ENCODE data around the gene IDH3G. TPM values are rescaled to one million over a fixed set of nuclear protein-coding genes. Genes with fewer than 3 reads are reported as not detected.

Gene IDH3G
- total RNA-seq, 1 donor from 2014 or later: 51.5 TPM

DNA sequence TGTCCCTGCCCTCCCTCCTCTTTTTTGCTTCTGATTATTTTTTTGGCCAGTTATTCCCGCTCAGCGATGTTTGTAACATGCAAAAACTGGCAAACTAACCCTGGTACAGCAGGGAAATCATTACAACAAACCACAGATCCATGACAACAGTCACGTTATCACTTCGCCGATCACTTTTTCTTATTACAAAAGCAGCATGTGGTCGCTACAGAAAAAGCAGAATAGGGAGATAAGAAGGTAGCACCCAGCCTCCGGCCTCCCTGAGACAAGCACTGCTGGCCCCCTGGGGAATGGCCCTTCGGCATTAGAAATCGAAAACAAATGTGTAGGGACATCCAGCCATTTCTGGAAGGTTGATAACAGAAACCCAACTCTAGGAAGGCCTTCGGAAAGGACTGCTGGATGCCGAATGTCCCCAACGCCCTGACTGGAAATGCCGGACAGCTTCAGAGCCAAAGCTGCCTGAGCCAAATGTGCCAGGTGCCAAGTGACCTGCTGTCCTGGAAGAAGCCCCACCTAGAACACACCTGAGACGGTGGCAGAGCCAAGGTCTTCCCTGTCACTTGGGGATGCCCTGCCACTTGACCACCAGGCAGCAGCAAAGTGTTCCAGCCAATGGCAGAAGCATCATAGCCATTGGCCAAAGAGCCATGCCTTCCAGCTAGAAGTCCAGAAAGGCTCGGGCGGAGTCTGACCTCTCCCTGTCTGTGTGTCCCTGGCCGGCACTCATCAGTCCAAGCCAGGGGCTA lies 2.9 kb downstream of the IDH3G start:
- DNase-seq (ENCODE audit: low spot score): no peak

DNA sequence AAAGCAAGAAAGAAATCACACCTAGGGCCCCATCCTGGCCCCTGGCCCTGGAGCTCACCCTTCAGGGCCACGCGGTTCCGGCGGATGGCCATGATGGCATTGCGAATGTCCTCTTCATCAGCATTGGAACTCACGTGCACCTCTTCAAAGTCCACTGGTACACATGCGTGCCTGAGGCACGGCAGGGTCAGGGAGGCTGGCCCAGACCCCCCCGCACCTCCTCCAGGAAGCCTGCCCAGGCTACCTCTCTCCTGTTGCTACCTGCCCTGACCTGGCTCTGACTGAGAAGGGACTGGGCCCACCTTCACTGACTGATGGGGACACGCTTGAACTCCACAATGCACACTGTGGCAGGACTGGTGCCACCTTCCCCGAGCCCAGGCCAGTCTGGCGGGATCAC lies 4.5 kb downstream of the IDH3G start:
- no peak for DNase-seq (ENCODE audit: low spot score)

DNA sequence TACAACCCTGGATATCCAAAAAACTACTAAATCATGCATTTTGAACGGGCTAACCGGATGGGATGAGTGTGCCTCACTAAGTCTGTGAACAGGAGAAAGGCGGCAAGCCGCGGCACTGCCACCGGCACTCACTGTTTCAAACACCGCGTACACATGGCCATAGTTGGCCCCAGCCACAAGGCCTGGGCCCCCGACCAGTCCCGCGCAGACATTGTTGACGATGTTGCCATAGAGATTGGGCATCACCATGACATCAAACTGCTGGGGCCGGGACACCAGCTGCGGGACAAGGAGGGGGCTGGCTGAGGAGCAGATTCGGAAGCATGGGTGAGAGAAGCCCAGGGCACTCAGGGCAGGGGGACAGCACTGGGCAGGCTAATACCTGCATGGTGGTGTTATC lies 7.5 kb downstream of the IDH3G start:
- DNase-seq (ENCODE audit: low spot score): no peak

DNA sequence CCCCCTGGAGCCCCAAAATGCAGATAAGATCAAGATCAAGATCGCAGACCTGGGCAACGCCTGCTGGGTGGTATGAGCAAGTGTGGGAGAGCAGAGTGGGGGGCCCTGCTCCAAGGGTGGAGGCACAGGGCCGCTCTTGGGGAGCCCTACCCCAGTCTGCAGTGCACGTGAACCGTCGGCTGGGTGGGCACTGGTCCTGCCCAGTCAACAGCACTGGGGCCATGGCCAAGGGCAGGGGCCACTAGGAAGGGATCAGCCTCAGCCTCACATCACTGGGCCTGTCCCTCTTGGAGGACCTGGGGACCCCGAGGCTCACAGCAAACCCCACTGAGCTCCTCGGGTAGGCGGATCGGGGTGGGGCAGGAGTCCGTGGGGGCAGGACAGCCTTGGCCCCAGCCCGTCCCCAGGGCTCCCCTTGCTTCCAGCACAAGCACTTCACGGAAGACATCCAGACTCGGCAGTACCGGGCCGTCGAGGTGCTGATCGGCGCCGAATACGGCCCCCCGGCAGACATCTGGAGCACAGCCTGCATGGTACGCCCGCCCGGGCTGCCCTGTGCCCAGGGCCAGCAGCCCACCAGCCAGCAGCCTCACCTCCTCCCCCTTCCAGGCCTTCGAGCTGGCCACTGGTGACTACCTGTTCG lies 9.7 kb downstream of the IDH3G start:
- DNase-seq (ENCODE audit: low spot score): no peak

DNA sequence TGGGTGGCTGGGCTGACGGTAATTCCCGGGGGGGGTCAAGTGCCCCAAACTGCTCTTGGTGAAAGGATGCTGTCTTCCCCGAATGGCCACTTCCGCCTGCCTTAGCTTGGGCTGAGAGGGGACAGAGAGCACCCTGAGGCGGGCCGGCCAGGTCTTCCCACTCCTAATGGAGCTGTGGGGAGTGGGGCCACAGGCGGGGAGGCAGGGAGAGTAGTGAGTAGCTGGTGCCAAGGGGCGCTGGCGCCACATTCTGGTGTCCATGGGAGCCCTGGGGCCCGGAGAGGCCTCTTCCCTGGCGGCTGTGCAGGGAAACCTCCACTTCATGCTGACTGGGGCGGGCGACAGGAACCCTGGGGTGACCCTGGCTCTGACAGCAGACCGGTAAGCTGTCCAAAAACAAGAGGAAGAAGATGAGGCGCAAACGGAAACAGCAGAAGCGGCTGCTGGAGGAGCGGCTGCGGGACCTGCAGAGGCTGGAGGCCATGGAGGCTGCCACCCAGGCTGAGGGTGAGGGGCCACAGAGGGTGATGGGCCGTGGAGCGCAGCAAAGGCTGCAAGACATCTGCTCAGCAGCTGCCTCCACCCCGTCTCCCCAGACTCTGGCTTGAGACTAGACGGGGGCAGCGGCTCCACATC lies 10.7 kb downstream of the IDH3G start:
- DNase-seq (ENCODE audit: low spot score): no peak

DNA sequence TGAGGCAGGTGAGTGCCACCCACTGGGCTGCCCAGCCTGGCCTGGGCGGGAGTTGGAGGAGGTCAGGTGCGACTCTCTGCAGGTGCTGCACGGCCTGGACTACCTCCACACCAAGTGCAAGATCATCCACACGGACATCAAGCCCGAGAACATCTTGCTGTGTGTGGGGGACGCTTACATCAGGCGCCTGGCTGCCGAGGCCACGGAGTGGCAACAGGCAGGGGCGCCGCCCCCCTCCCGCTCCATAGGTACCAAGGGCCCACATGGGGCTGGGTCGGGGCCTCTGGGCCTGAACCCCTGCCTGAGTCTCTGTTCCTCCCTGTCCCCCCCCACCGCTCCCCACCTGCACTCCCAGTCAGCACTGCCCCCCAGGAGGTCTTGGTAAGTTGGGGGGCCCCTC lies 11.3 kb downstream of the IDH3G start:
- DNase-seq (ENCODE audit: low spot score): no peak

DNA sequence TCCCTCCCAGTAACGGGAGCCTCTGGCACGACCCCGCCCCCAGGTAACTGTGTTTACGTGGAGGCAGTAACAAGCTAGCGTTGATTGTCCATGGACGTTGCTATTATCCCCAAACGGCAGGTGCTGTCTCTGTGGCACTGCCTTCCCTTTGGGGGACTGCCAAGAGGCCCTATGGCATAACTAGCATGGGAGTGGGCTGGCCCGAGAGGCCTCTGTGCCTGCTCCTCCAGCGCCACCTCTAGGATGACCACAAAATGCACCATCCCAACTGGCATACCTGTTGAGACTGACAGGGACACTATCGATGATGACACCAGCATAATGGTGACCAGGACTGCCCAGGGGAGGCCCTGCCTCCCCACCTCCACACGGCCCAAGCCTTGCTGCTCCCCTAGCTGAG lies 11.9 kb downstream of the IDH3G start:
- DNase-seq (ENCODE audit: low spot score): no peak

DNA sequence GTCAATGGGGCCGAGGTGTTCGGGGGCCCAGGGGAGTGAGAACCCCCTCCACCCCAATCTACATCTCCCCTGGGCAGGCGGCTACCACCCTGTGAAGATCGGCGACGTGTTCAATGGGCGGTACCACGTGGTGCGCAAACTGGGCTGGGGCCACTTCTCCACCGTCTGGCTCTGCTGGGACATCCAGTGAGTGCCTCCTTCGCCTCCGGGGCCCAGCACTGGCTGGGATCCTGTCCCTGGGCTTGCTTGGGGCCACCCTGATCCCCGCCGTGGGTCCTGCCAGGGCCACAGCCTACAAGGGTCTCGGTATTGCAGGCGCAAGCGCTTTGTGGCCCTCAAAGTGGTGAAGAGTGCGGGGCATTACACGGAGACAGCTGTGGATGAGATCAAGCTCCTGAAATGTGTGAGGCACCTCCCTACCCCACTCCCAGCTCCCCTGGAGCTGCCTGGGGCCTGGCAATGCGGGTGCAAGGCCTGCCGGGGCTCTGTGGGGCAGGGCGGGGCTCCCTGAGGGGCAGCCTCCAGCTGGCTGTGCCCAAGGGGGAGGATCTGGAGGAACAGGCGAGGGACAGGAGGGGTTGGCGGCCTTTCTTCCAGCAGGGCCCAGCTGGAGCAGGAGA lies 12.6 kb downstream of the IDH3G start:
- DNase-seq (ENCODE audit: low spot score): no peak

DNA sequence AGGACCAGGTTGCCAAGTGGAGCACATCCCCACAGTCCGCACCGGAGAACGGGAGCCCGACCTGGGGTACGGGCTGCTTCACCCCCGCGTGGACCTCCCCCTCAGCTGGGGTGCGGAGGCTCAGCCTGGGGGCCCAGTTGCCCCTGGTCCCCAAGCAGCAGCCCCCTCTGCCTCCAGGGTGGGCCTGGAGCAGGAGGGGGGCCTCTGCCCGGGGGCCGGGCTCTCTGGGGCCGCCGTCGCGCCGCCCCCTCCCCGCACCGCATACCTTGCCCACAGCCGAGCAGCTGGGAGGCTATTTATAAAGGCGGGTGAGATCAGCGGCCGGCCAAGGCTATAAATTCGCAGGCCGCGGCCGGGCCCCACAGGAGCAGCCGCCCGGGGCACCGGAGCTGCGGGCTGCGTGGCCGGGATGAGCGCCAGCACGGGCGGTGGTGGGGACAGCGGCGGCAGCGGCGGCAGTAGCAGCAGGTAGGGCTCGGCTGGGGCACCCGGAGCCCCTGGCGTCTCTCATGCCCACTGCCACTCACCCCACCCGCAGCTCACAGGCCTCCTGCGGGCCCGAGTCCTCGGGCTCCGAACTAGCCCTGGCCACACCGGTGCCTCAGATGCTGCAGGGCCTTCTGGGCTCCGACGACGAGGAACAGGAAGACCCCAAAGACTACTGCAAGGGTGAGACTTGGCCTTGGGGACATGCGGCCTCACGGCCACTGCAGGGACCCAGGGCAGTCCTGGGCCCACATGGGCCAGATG lies 13.3 kb downstream of the IDH3G start, which contains the start of gene SRPK3:
TSS of gene SRPK3 (plus strand) at position 364 of the 750 bp plus-strand sequence. CDS start at position 410, 46 bp downstream.
- DNase-seq (ENCODE audit: low spot score): no peak

DNA sequence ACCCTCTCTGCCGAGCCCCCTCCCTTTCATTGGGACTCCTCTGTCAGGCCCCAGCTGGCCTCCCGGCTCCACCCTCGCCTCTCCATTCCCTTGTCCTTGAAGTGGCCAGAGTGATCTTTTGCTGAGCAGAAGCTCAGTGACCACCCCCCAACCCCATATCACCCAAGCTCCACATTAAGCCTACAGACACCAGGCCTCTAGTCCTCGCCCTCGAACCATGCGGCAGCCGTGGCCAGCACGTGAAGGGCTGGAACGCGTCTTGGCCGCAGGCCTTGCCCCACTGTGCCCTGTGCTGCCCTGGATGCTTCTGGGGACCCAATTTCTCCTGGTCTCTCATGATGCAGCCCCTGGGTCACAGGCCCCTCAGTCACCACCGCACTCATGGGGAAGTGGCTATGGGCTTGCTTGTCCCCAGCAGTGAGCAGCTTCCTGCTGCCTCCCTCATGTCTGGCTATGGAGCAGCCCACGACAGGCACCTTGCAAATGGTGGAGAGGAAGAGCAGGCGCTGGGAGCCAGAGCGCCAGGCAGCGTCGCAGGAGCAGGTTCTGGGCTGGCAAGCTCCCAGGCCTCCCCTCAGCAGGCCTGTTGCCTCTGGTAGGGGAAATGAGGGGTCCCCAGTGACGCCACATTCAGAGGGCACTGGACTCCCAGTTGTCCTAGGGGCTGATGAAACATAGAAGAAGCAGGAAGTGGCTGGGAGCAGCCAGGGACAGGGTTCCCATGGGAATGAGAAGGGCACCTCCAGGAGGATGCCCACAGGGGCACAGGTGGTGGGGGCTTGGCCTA lies 14.1 kb downstream of the IDH3G start:
- no peak for DNase-seq (ENCODE audit: low spot score)

DNA sequence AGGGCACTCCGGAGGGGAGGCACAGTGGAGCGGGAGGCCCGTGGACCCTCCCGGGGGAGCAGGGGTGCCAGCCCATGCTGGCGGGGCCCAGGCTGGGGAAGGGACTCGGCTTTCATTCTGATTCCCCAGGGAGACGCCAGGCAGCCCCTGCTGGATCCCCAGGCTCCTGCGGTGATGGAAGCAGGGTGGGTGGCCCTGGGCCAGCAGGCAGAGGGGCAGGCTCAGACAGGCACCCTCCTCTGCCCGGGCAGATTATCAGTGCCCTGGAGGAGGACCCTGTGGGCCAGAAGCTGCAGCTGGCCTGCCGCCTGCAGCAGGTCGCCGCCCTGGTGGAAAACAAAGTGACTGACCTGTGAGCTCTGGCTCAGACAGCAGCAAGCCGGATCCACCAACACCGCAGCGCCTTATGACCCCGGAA lies 15.5 kb downstream of the IDH3G start:
- no peak for DNase-seq (ENCODE audit: low spot score)

DNA sequence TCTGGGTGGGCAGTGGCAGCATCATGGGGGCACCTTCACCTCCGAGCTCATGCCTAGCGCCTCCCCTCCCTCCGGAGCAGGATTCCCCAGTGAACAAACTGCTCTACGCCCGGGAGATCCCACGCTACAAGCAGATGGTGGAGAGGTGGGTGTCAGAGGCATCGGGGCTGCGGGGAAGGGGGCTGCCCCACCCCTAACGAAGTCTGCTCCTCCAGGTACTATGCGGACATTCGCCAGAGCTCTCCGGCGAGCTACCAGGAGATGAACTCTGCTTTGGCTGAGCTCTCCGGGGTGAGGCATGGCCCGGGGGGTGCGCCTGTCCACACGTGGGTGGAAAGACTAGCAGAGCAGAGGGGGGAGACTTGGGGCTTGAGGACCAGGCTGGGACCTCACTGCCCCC lies 16.0 kb downstream of the IDH3G start:
- DNase-seq (ENCODE audit: low spot score): no peak

DNA sequence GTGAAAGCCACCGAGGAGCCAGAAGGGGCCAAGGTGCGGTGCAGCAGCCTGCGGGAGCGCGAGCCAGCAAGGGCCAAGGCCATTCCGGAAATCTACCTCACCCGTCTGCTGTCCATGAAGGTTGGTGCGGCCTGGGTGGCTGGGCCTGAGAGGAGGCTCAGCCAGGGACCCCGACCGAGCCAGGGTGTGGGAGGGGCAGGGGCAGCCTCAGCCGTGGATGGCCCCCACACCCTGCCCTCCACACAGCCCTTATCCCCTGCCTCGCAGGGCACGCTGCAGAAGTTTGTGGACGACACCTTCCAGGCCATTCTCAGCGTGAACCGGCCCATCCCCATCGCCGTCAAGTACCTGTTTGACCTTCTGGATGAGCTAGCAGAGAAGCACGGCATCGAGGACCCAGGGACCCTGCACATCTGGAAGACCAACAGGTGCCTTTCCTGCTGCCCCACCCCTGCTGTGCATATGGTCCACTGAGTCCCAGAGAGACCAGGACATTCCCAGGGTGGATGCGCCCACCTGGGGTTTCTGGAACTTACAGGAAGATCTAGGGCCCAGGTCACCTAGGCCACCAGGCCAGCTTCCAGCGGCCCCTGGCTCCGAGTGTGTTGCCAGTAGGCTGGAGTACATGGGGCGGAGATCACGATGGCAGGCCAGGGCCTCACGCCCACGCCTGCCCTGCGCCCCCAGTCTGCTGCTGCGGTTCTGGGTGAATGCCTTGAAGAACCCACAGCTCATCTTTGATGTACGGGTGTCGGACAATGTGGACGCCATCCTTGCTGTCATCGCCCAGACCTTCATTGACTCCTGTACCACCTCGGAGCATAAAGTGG lies 16.7 kb downstream of the IDH3G start:
- DNase-seq (ENCODE audit: low spot score): no peak

DNA sequence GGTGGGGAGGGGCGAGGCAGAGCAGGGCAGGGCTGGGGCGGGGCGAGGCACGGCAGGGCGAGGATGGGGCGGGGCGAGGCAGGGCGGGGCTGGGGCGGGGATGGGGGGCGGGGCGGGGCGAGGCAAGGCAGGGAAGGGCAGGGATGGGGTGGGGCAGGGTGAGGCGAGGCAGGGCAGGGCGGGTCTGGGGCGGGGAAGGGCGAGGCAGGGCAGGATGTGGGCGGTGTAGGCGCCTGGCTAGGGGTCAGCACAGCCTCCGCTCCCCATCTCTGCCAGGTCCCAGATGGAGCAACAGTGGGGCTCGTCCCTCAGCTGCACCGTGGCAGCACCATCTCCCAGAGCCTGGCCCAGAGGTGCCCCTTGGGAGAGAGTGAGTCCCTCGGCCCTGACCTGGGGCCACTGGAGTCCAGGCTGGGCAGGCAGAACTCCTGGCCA lies 17.5 kb downstream of the IDH3G start:
- DNase-seq (ENCODE audit: low spot score): no peak

DNA sequence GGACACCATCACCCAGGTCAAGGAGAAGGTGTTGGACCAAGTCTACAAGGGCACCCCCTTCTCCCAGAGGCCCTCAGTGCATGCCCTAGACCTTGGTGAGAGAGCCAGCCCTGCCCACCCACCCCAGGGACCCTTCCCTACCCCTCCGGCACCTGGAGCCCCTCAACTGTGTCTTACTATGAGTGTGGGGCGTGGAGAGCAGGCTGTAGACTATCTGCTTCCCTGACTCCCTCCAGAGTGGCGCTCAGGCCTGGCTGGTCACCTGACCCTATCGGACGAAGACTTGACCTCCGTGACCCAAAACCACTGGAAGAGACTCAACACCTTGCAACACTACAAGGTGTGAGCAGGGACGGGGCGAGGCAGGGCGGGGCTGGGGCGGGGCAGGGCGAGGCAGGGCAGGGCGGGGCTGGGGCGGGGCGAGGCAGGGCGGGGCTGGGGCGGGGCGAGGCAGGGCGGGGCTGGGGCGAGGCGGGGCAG lies 18.0 kb downstream of the IDH3G start:
- no peak for DNase-seq (ENCODE audit: low spot score)

DNA sequence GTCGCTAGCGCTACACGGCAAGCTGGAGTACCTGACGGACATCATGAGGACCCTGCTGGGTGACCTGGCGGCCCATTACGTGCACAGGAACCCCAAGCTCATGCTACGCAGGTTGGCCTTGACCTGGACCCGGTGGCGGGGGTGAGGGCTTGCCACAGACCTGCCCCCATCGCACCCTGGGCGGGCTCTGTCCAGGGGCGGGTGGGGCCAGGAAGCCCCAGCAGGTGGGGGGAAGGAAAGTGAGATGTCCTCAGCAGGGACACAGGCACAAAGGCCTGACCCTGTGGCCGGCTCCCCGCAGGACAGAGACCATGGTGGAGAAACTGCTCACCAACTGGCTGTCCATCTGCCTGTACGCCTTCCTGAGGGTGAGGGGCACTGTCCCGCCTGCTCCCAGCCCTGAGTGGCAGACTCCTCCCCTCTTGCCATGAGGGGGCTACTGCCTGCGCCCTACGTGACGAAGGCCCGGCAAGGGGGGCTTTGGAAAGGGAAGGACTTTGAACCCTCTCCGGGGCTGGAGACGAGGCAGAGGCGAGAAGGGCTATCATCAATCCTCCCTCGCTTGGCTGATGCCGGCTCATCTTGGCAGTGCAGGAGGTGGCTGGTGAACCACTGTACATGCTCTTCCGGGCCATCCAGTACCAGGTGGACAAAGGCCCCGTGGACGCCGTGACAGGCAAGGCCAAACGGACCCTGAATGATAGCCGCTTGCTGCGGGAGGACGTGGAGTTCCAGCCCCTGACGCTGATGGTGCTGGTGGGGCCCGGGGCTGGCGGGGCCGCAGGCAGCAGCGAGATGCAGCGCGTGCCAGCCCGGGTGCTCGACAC lies 18.7 kb downstream of the IDH3G start:
- no peak for DNase-seq (ENCODE audit: low spot score)

DNA sequence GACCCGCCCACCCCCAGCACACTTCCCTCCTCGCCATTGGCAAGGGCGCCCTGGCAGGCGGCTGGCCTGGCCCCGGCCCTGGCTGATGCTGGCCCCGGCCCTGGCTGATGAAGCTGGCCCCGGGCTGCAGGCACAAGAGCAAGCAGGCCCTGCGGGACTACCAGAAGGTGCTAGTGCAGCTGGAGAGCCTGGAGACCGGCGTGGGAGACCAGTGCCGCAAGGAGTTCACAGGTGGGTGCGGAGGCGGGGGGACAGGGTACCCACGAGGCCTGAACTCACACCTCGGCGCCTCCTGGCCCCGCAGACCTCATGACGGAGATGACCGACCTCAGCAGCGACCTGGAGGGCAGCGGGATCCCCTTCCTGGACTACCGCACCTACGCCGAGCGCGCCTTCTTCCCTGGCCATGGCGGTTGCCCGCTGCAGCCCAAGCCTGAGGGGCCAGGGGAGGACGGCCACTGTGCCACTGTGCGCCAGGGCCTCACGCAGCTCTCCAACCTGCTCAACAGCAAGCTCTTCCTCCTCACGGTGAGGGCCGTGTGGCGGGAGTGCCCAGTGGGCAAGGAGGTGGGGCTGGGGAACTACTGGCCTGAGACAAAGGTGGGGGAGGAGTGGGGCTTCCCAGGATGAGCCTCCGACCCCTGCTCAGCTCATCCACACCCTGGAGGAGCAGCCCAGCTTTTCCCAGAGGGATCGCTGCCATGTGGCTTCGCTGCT lies 19.4 kb downstream of the IDH3G start:
- DNase-seq (ENCODE audit: low spot score): no peak
